DMS79 (cell line): ENCODE measurements around the gene F8.
"Not testable (repeated sequence)": the region's sequence is repeated elsewhere in the genome, so short reads cannot be mapped to it uniquely, and the experiment has no call there.

Experiments used
- DNase-seq: peaks from one replicate; lab custom pipeline; 2025; lab: John Stamatoyannopoulos, UW

F8 gene

GRCh38 chrX:154885057-154885456 lies 137.5 kb downstream of the F8 start:
- not testable (repeated sequence) for DNase-seq

- not testable (repeated sequence) for DNase-seq
These were observed 138.5 kb downstream of the F8 start for GRCh38 chrX:154884069-154884468.

- DNase-seq = no peak
These were observed 149.2 kb downstream of the F8 start for GRCh38 chrX:154873329-154873728.

- DNase-seq = not testable (repeated sequence)
These were observed 154.0 kb downstream of the F8 start for GRCh38 chrX:154868522-154868921.

GRCh38 chrX:154855256-154855655 lies 167.3 kb downstream of the F8 start:
- no peak for DNase-seq

- DNase-seq = no peak
These were observed 171.4 kb downstream of the F8 start for GRCh38 chrX:154850957-154851611.

GRCh38 chrX:154840856-154841255 lies 181.7 kb downstream of the F8 start:
- no peak for DNase-seq

GRCh38 chrX:154836163-154836562 lies 186.4 kb downstream of the F8 start:
- no peak for DNase-seq

GRCh38 chrX:154834562-154834961 lies 188.0 kb downstream of the F8 start, which contains the start of gene SMIM9:
TSS of gene SMIM9 (minus strand) at chrX:154834662. CDS start at chrX:154830856, 3,806 bp downstream.
- DNase-seq = no peak

- no peak for DNase-seq
These were observed 188.7 kb downstream of the F8 start for GRCh38 chrX:154833746-154834274.

GRCh38 chrX:154829926-154830442 lies 192.5 kb downstream of the F8 start:
- DNase-seq = no peak

GRCh38 chrX:154829134-154829533 lies 193.4 kb downstream of the F8 start:
- DNase-seq = no peak

GRCh38 chrX:154828016-154828408 lies 194.5 kb downstream of the F8 start:
- DNase-seq = no peak

GRCh38 chrX:154827194-154828015 lies 195.1 kb downstream of the F8 start:
- no peak for DNase-seq

GRCh38 chrX:154825586-154825985 lies 196.9 kb downstream of the F8 start:
- DNase-seq = not testable (repeated sequence)

GRCh38 chrX:154824638-154825037 lies 197.9 kb downstream of the F8 start:
- no peak for DNase-seq

- no peak for DNase-seq
These were observed 200.5 kb downstream of the F8 start for GRCh38 chrX:154822029-154822428.

- no peak for DNase-seq
These were observed 201.0 kb downstream of the F8 start for GRCh38 chrX:154821523-154821922.

GRCh38 chrX:154819771-154820341 lies 202.7 kb downstream of the F8 start:
- DNase-seq = no peak

- no peak for DNase-seq
These were observed 203.4 kb downstream of the F8 start for GRCh38 chrX:154818916-154819770.

- DNase-seq = not testable (repeated sequence)
These were observed 205.4 kb downstream of the F8 start for GRCh38 chrX:154817048-154817618.
